ENCODE data around the gene REPIN1.

Gene REPIN1

DNA sequence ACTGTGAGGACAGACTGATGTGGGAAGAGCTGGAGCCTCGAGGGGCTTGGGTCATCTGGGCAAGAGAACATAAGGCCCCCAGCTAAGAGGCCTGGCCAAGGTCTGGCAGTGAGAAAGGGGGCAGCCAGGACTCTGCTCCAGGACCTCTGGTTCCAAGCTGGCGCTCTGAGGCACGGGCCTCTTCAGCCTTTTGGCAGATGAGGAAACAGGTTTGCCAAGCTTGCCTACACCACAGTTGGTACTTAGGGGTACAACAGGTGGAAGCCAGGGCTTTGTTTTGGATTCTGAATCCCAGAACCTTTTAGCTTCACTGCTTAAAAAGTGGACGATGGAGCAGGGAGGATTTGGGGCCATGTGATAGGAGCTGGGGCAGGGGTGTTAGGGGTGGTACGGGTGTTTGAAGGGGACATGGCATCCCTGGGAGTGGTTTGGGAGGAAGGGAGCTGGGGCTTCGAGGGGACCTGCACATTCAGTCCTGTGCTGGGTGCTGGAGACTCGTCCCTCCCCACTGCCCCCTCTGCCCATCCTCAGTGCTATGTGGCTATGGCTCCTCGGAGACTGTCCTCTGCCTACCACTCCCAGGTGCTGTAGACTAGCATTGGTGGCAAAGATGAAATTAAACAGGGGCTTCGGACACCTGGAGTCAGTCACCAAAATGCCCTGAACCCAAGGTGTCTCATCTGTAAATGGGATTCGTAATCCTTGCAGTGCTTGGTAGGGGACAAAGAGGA, 40.8 kb downstream of the REPIN1 start:
- Histone ChIP-seq H3K9ac (ENCODE audit: low read depth, low read length) (no peak overlapping the region), H3K27me3 (ENCODE audit: control insufficient read depth, insufficient read depth, low read length) (no peaks in the 10 kb centered on the region), H3K4me1 (ENCODE audit: control insufficient read depth, insufficient read depth, low read length) (peaks cover 15% of the 10 kb centered on the region), H3K27ac (ENCODE audit: low read depth, low read length) (no peak overlapping the region), H3K4me3 (ENCODE audit: low read depth, low read length) (no peak overlapping the region), H3K36me3 (ENCODE audit: control insufficient read depth, insufficient read depth, low read length) (peaks cover 37% of the 10 kb centered on the region), H3K9me3 (ENCODE audit: control insufficient read depth, insufficient read depth, low read length) (no peaks in the 10 kb centered on the region)

DNA sequence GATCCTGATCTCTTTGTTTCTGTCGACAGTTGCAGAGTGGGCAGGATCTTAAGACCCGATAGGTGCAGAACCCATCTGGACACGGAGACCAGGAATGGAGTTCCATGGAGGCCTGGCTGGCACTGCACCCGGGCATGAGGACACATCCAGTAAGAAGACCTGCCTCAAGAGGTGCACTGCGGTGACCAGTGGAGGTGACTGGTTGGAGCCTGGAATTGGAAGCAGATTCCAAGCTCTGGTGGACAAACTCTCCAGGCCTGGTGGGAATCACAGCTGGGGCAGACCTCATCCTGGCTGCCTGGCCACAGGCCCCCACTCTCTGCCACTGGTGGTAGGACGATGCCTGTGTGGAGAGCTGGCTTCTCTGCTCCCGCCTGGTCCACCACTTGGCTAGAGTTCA, 41.5 kb downstream of the REPIN1 start:
- Histone ChIP-seq H3K27me3 (ENCODE audit: control insufficient read depth, insufficient read depth, low read length) (no peaks in the 10 kb centered on the region), H3K9ac (ENCODE audit: low read depth, low read length) (no peak overlapping the region), H3K9me3 (ENCODE audit: control insufficient read depth, insufficient read depth, low read length) (no peaks in the 10 kb centered on the region), H3K27ac (ENCODE audit: low read depth, low read length) (no peak overlapping the region), H3K4me1 (ENCODE audit: control insufficient read depth, insufficient read depth, low read length) (peaks cover 12% of the 10 kb centered on the region), H3K36me3 (ENCODE audit: control insufficient read depth, insufficient read depth, low read length) (peaks cover 37% of the 10 kb centered on the region), H3K4me3 (ENCODE audit: low read depth, low read length) (no peak overlapping the region)

DNA sequence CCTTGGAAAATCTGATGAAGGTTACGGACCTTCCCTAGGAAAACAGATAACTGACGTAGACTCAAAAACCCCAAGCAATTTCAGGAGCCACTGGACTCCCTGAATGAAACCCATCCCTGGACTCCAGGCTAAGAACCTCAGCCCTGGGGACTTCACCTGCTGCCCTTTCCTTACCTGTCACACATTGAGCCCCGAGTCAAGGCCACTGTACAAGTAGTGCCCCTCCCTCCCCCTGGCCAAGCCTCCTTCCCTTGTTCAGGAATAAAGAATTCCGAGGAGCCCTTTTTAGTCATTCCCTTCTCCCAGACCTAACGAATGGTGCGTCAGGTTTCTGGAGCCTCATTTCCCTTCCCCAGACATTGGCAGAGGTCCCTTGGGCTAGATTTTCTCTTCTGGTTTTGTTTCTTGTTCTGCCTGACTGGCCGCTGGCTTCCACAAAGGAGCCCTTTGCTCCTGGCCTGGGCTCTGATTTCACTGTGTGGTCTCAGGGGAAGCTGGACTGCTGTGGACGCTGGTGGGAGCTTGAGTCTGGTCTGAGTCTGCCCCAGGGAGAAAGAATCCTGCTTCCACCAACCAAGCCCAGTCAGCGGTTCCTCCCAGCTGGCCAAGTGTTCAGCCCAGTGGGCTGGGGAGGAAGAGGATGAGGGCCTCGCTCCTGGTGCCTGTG, 42.2 kb downstream of the REPIN1 start:
- H3K27me3 ChIP-seq (ENCODE audit: control insufficient read depth, insufficient read depth, low read length), result no peaks in the 10 kb centered on the region
- no peaks in the 10 kb centered on the region for H3K9me3 ChIP-seq (ENCODE audit: control insufficient read depth, insufficient read depth, low read length)
- no peak overlapping the region for H3K27ac ChIP-seq (ENCODE audit: low read depth, low read length)
- H3K4me3 ChIP-seq (ENCODE audit: low read depth, low read length), result no peak overlapping the region
- peaks cover 37% of the 10 kb centered on the region for H3K36me3 ChIP-seq (ENCODE audit: control insufficient read depth, insufficient read depth, low read length)
- peaks cover 12% of the 10 kb centered on the region for H3K4me1 ChIP-seq (ENCODE audit: control insufficient read depth, insufficient read depth, low read length)
- no peak overlapping the region for H3K9ac ChIP-seq (ENCODE audit: low read depth, low read length)

DNA sequence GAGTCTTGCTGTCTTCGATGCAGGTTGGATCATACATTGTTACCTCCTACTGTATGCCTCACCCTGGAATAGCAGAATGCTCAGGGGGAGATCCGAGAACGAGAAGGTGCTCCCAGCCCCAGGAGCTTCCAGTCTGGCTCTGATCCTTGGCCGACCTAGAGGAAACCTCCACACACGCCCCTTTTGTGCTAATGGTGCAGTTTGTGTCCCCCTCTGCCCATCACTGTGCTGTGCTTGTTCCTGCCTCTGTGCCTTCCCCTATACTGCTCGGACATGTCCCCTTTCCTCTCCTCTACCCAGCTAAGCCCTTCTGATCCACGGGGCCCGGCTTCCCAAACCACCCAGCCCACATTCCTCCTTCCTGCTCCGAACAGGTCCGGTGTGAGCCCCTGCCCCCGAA, 43.0 kb downstream of the REPIN1 start:
- Histone ChIP-seq H3K9ac (ENCODE audit: low read depth, low read length) (no peak overlapping the region), H3K27ac (ENCODE audit: low read depth, low read length) (no peak overlapping the region), H3K36me3 (ENCODE audit: control insufficient read depth, insufficient read depth, low read length) (peaks cover 37% of the 10 kb centered on the region), H3K4me3 (ENCODE audit: low read depth, low read length) (no peak overlapping the region), H3K9me3 (ENCODE audit: control insufficient read depth, insufficient read depth, low read length) (no peaks in the 10 kb centered on the region), H3K27me3 (ENCODE audit: control insufficient read depth, insufficient read depth, low read length) (no peaks in the 10 kb centered on the region), H3K4me1 (ENCODE audit: control insufficient read depth, insufficient read depth, low read length) (peaks cover 7% of the 10 kb centered on the region)

GRCh38 chr7:150412016-150412415, 43.4 kb downstream of the REPIN1 start:
- Histone ChIP-seq H3K36me3 (ENCODE audit: control insufficient read depth, insufficient read depth, low read length) (peaks cover 37% of the 10 kb centered on the region), H3K9ac (ENCODE audit: low read depth, low read length) (no peak overlapping the region), H3K4me1 (ENCODE audit: control insufficient read depth, insufficient read depth, low read length) (peaks cover 2% of the 10 kb centered on the region), H3K9me3 (ENCODE audit: control insufficient read depth, insufficient read depth, low read length) (no peaks in the 10 kb centered on the region), H3K4me3 (ENCODE audit: low read depth, low read length) (no peak overlapping the region), H3K27me3 (ENCODE audit: control insufficient read depth, insufficient read depth, low read length) (no peaks in the 10 kb centered on the region), H3K27ac (ENCODE audit: low read depth, low read length) (no peak overlapping the region)

GRCh38 chr7:150412518-150413488, 44.2 kb downstream of the REPIN1 start:
- H3K36me3 ChIP-seq (ENCODE audit: control insufficient read depth, insufficient read depth, low read length), result peaks cover 34% of the 10 kb centered on the region
- H3K27me3 ChIP-seq (ENCODE audit: control insufficient read depth, insufficient read depth, low read length), result no peaks in the 10 kb centered on the region
- H3K27ac ChIP-seq (ENCODE audit: low read depth, low read length), result no peak overlapping the region
- no peak overlapping the region for H3K9ac ChIP-seq (ENCODE audit: low read depth, low read length)
- no peak overlapping the region for H3K4me3 ChIP-seq (ENCODE audit: low read depth, low read length)
- no peaks in the 10 kb centered on the region for H3K4me1 ChIP-seq (ENCODE audit: control insufficient read depth, insufficient read depth, low read length)
- no peaks in the 10 kb centered on the region for H3K9me3 ChIP-seq (ENCODE audit: control insufficient read depth, insufficient read depth, low read length)

GRCh38 chr7:150413640-150414081, 45.0 kb downstream of the REPIN1 start:
- no peaks in the 10 kb centered on the region for H3K27me3 ChIP-seq (ENCODE audit: control insufficient read depth, insufficient read depth, low read length)
- H3K9ac ChIP-seq (ENCODE audit: low read depth, low read length), result no peak overlapping the region
- no peak overlapping the region for H3K4me3 ChIP-seq (ENCODE audit: low read depth, low read length)
- H3K27ac ChIP-seq (ENCODE audit: low read depth, low read length), result no peak overlapping the region
- H3K9me3 ChIP-seq (ENCODE audit: control insufficient read depth, insufficient read depth, low read length), result no peaks in the 10 kb centered on the region
- H3K36me3 ChIP-seq (ENCODE audit: control insufficient read depth, insufficient read depth, low read length), result peaks cover 31% of the 10 kb centered on the region
- H3K4me1 ChIP-seq (ENCODE audit: control insufficient read depth, insufficient read depth, low read length), result no peaks in the 10 kb centered on the region

DNA sequence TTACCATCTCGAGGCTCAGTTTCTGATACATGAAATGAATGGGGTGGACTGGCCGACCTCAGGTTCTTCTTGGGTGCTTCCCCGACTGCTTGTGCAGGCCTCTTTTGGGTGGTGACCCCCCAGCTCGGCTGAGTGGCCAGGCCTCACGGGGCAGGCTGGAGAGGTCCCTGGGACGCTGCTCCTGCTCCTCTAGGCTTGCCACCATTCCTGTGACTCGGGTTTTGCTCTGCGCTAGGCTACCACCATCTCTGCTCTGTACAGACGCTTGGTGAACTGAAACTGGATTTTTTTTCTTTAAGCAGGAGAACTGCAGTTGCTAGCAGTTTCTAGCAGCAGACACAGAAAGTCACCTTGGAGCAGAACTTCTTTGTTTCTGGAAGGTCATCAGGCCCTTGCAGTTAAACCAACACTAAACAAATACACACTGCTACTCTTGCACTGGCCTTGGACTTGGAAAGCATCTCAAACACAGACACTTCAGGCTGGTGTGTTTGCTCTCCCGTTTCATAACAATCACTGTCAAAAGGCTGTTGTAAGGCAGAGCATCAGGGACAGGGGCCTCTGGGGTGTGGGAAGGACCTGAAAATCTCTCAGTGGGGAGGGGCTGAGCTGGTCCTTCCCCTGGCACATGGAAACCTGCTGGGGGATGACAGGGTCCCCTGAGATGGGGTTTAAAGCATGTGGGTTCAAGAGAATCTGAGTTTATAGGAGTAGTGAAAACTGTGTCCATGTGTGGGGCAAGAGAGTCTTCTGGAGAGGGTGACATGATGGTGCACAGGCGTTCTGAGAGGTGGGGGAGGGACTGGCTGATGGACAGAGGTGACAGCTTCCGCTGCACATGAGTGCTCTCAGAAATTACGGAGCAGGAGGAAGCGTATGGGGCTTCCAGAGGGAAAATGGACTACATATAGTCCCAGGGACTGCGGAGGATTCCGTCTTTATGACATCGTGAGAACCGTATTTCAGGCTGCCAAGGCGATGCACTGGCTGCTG, 46.8 kb downstream of the REPIN1 start:
- Histone ChIP-seq H3K4me1 (ENCODE audit: control insufficient read depth, insufficient read depth, low read length) (peaks cover 1% of the 10 kb centered on the region; the same call in 1 of the 2 replicates), H3K9ac (ENCODE audit: low read depth, low read length) (no peak overlapping the region)

DNA sequence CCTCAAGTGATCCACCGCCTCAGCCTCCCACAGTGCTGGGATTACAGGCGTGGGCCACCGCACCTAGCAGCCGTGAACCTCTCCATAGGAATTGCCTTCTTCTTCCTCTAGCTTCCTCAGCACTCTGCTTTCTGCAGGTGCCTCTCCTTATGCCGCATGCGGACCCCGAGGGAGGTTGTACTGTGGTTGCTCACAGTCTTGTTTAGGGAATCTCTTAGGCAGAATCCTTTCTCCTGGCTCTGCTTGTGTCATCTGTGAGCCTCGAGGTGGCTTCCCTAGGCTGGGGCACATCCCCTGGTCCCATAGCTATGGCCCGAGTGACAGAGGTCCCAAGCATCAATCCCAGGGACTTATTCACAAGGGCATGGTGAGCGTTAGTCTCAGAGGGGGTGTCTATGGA, 48.6 kb downstream of the REPIN1 start:
- H3K27ac ChIP-seq (ENCODE audit: low read depth, low read length), result no peak overlapping the region
- H3K4me3 ChIP-seq (ENCODE audit: low read depth, low read length), result no peak overlapping the region
- H3K4me1 ChIP-seq (ENCODE audit: control insufficient read depth, insufficient read depth, low read length), result peaks cover 6% of the 10 kb centered on the region; the same call in 1 of the 2 replicates
- H3K27me3 ChIP-seq (ENCODE audit: control insufficient read depth, insufficient read depth, low read length), result peaks cover 6% of the 10 kb centered on the region
- H3K36me3 ChIP-seq (ENCODE audit: control insufficient read depth, insufficient read depth, low read length), result no peaks in the 10 kb centered on the region
- H3K9ac ChIP-seq (ENCODE audit: low read depth, low read length), result no peak overlapping the region
- no peaks in the 10 kb centered on the region for H3K9me3 ChIP-seq (ENCODE audit: control insufficient read depth, insufficient read depth, low read length)

More for the DNA sequence above, 46.8 kb downstream of the REPIN1 start:
- Histone ChIP-seq H3K27ac (ENCODE audit: low read depth, low read length) (no peak overlapping the region), H3K27me3 (ENCODE audit: control insufficient read depth, insufficient read depth, low read length) (peaks cover 5% of the 10 kb centered on the region), H3K36me3 (ENCODE audit: control insufficient read depth, insufficient read depth, low read length) (peaks cover 13% of the 10 kb centered on the region), H3K4me3 (ENCODE audit: low read depth, low read length) (no peak overlapping the region), H3K9me3 (ENCODE audit: control insufficient read depth, insufficient read depth, low read length) (no peaks in the 10 kb centered on the region)

DNA sequence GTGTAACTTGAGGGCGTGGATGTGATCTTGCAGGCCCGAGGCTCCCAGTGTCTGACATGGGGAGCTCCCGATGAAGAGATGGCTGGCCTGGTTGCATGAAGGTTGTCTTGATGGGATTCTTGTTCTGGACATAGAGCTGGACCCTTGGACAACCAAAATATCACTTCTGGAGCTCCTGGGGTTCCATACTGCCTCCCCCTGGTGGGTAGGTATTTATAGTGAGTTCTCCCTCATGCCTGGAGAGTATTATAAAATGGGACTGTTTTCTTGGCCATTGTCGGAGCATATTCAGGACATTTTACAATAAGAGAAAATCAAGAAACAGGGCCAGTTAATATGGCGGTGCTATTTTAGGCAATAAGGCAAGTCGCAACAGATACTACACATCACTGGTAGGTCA, 49.2 kb downstream of the REPIN1 start:
- Histone ChIP-seq H3K36me3 (ENCODE audit: control insufficient read depth, insufficient read depth, low read length) (no peaks in the 10 kb centered on the region), H3K9ac (ENCODE audit: low read depth, low read length) (no peak overlapping the region), H3K4me3 (ENCODE audit: low read depth, low read length) (no peak overlapping the region), H3K9me3 (ENCODE audit: control insufficient read depth, insufficient read depth, low read length) (no peaks in the 10 kb centered on the region), H3K27me3 (ENCODE audit: control insufficient read depth, insufficient read depth, low read length) (peaks cover 6% of the 10 kb centered on the region), H3K4me1 (ENCODE audit: control insufficient read depth, insufficient read depth, low read length) (peaks cover 6% of the 10 kb centered on the region; the same call in 1 of the 2 replicates), H3K27ac (ENCODE audit: low read depth, low read length) (no peak overlapping the region)
